Measurements from ENCODE around the gene KLK11. TPM values are rescaled to one million over a fixed set of nuclear protein-coding genes. Genes with fewer than 3 reads are reported as not detected.

KLK11 gene
- total RNA-seq (not detected in 2 replicates), polyA plus RNA-seq (not detected in 2 replicates), polyA minus RNA-seq (not detected in 2 replicates)
- not detected for total RNA-seq (2013)

- Mint-ChIP-seq H3K9me3 (ENCODE audit: insufficient read depth) (peaks cover 3% of the 10 kb centered on the region), H3K27ac (no peak within 1 kb of the TSS), H3K4me3 (no peak within 1 kb of the TSS), H3K4me1 (no peaks in the 10 kb centered on the region), H3K27me3 (peaks cover 38% of the 10 kb centered on the region)
- Histone ChIP-seq H3K4me3 (ENCODE audit: control extremely low read depth in 1 of 5, extremely low read depth in 1 of 5, insufficient read depth in 1 of 5, low read depth in 2 of 5, low read length in 4 of 5) (no peak within 1 kb of the TSS), H4K20me1 (ENCODE audit: control insufficient read depth, insufficient read depth, low read length, poor library complexity, severe bottlenecking) (no peaks in the 10 kb centered on the region), H3K27me3 (replicated peaks in 1 of 4; ENCODE audit: control extremely low read depth in 1 of 4, control insufficient read depth in 3 of 4, insufficient read depth in 4 of 4, low read length in 3 of 4) (no peaks in the 10 kb centered on the region), H2AFZ (ENCODE audit: insufficient read depth, low read depth, low read length, poor library complexity, severe bottlenecking) (no peak within 1 kb of the TSS), H3K36me3 (replicated peaks in 1 of 2; ENCODE audit: control extremely low read depth in 1 of 2, control insufficient read depth in 1 of 2, extremely low read depth in 1 of 2, insufficient read depth in 2 of 2, low read length in 1 of 2) (no peaks in the 10 kb centered on the region), H3K9me3 (ENCODE audit: control extremely low read depth in 1 of 3, control insufficient read depth in 2 of 3, insufficient read depth in 1 of 3, low read length in 2 of 3) (peaks cover 0 to 6% (median 0%) of the 10 kb centered on the region in 3 donors), H3K4me1 (ENCODE audit: control insufficient read depth in 2 of 2, insufficient read depth in 2 of 2, low read length in 2 of 2) (no peaks in the 10 kb centered on the region), H3K27ac (ENCODE audit: low read length in 2 of 2) (no peak within 1 kb of the TSS), H3K9ac (ENCODE audit: low read length) (no peak within 1 kb of the TSS), H3K4me2 (replicated peaks; ENCODE audit: low read depth, low read length, poor library complexity, severe bottlenecking) (no peak within 1 kb of the TSS), H3K79me2 (ENCODE audit: control insufficient read depth, insufficient read depth, low read length) (no peaks in the 10 kb centered on the region)
- WGBS (ENCODE audit: insufficient coverage): 87% methylated on average over 11 of the region's 11 CpGs
- ChIA-PET CTCF (no interaction called here), POLR2A (no interaction called here)
- no peak for TF ChIP-seq EZH2 (IDR thresholded peaks at IDR 0.05; ENCODE audit: borderline replicate concordance, insufficient read depth, low read depth, low read length, poor library complexity, severe bottlenecking)
- no peak for TF ChIP-seq CTCF (IDR thresholded peaks at IDR 0.05)
- no peak for ATAC-seq (ENCODE audit: low read depth)
- DNase-seq: no peak
- intact Hi-C loops (cut with micrococcal nuclease): no loop called here
Observed at GRCh38 chr19:51026554-51026831, at the start of gene KLK11. Gene KLK11 (minus strand): TSS chr19:51026616. CDS start chr19:51025631, 985 bp downstream.

- H3K27ac ChIP-seq (ENCODE audit: low read length in 2 of 2): no peak overlapping the region
- TF ChIP-seq CTCF (IDR thresholded peaks at IDR 0.05) (no peak), EZH2 (IDR thresholded peaks at IDR 0.05; ENCODE audit: borderline replicate concordance, insufficient read depth, low read depth, low read length, poor library complexity, severe bottlenecking) (no peak)
- H3K27ac Mint-ChIP-seq: no peak overlapping the region
- H3K4me2 ChIP-seq (replicated peaks; ENCODE audit: low read depth, low read length, poor library complexity, severe bottlenecking): no peak overlapping the region
- no peak for ATAC-seq (ENCODE audit: low read depth)
- H2AFZ ChIP-seq (ENCODE audit: insufficient read depth, low read depth, low read length, poor library complexity, severe bottlenecking): no peak overlapping the region
- H3K4me1 ChIP-seq (ENCODE audit: control insufficient read depth in 2 of 2, insufficient read depth in 2 of 2, low read length in 2 of 2): no peaks in the 10 kb centered on the region
- DNase-seq: no peak
- CTCF ChIA-PET: no interaction called here
- no peak overlapping the region for H3K4me3 ChIP-seq (ENCODE audit: control extremely low read depth in 1 of 5, extremely low read depth in 1 of 5, insufficient read depth in 1 of 5, low read depth in 2 of 5, low read length in 4 of 5)
- no peaks in the 10 kb centered on the region for H3K79me2 ChIP-seq (ENCODE audit: control insufficient read depth, insufficient read depth, low read length)
- no peak overlapping the region for H3K9ac ChIP-seq (ENCODE audit: low read length)
- no peaks in the 10 kb centered on the region for H3K27me3 ChIP-seq (replicated peaks in 1 of 4; ENCODE audit: control extremely low read depth in 1 of 4, control insufficient read depth in 3 of 4, insufficient read depth in 4 of 4, low read length in 3 of 4)
- H3K9me3 ChIP-seq (ENCODE audit: control extremely low read depth in 1 of 3, control insufficient read depth in 2 of 3, insufficient read depth in 1 of 3, low read length in 2 of 3): peaks cover 0 to 6% (median 0%) of the 10 kb centered on the region in 3 donors
- no peaks in the 10 kb centered on the region for H3K36me3 ChIP-seq (replicated peaks in 1 of 2; ENCODE audit: control extremely low read depth in 1 of 2, control insufficient read depth in 1 of 2, extremely low read depth in 1 of 2, insufficient read depth in 2 of 2, low read length in 1 of 2)
- intact Hi-C loops (cut with micrococcal nuclease): no loop called here
- H3K4me3 Mint-ChIP-seq: no peak overlapping the region
- POLR2A ChIA-PET: no interaction called here
- H3K9me3 Mint-ChIP-seq (ENCODE audit: insufficient read depth): peaks cover 5% of the 10 kb centered on the region
- H3K4me1 Mint-ChIP-seq: no peaks in the 10 kb centered on the region
- H3K27me3 Mint-ChIP-seq: peaks cover 13% of the 10 kb centered on the region
- no peaks in the 10 kb centered on the region for H4K20me1 ChIP-seq (ENCODE audit: control insufficient read depth, insufficient read depth, low read length, poor library complexity, severe bottlenecking)
- WGBS (ENCODE audit: insufficient coverage): 94% methylated on average over 2 of the region's 5 CpGs
Observed at GRCh38 chr19:51075998-51076397, 49.6 kb upstream of the KLK11 start.

Data from B cell (primary cell).